Measurements from ENCODE around the gene SYNRG. TPM values are rescaled to one million over a fixed set of nuclear protein-coding genes. Genes with fewer than 3 reads are reported as not detected.
A peak's percentile ranks its signal among the peaks of the same experiment; 100 is the strongest.

The SYNRG gene
- total and polyA plus RNA-seq, 8 donors: 3.7 to 92.4 (median 27.8) TPM

GRCh38 chr17:37490022-37490587, 119.1 kb downstream of the SYNRG start:
- no peak for TF ChIP-seq POLR2A (IDR thresholded peaks at IDR 0.05)
- peak in 2 of 7 experiments; percentile 25 to 50 for TF ChIP-seq CTCF (IDR thresholded peaks at IDR 0.05)
- TF ChIP-seq EP300 (IDR thresholded peaks at IDR 0.05): no peak
- no peak for TF ChIP-seq POLR2AphosphoS5 (IDR thresholded peaks at IDR 0.05)
- intact Hi-C loops (cut with DNase I; ENCODE audit: low total_unique reads): no loop called here
- H3K27me3 ChIP-seq: peaks cover 0 to 4% (median 0%) of the 10 kb centered on the region in 3 donors
- no peaks in the 10 kb centered on the region for H3K9me3 ChIP-seq
- H3K4me1 ChIP-seq: peaks cover 21 to 46% (median 34%) of the 10 kb centered on the region in 4 donors
- H3K36me3 ChIP-seq: no peaks in the 10 kb centered on the region
- 0 to 2% (median 1%) methylated on average over 8 to 53 of the region's 56 CpGs for WGBS, 5 donors
- peak overlapping the region; percentile 74 to 94 (median 85) for H3K4me3 ChIP-seq
- DNase-seq: peak; percentile 63 to 87
- H3K27ac ChIP-seq: peak overlapping the region; percentile 72 to 93 (median 91)

- no peak for TF ChIP-seq CTCF (IDR thresholded peaks at IDR 0.05)
- peak in 2 of 3 donors; percentile 58 to 69 for TF ChIP-seq POLR2AphosphoS5 (IDR thresholded peaks at IDR 0.05)
- peaks cover 0 to 4% (median 0%) of the 10 kb centered on the region in 3 donors for H3K27me3 ChIP-seq
- WGBS, 5 donors: 0 to 1% (median 1%) methylated on average over 23 to 94 of the region's 100 CpGs
- no peaks in the 10 kb centered on the region for H3K36me3 ChIP-seq
- peak within 1 kb of the TSS; percentile 74 to 94 (median 85) for H3K4me3 ChIP-seq
- H3K4me1 ChIP-seq: peaks cover 21 to 46% (median 34%) of the 10 kb centered on the region in 4 donors
- peak within 1 kb of the TSS; percentile 87 to 93 (median 91) for H3K27ac ChIP-seq
- intact Hi-C loops (cut with DNase I; ENCODE audit: low total_unique reads): no loop called here
- no peaks in the 10 kb centered on the region for H3K9me3 ChIP-seq
- DNase-seq: peak; percentile 82 to 96
Measured at GRCh38 chr17:37489197-37490001, 119.8 kb downstream of the SYNRG start, which contains the start of gene DUSP14. DUSP14 (plus strand) TSS chr17:37489891; CDS start chr17:37512273, 22,382 bp downstream.

- peak; percentile 84 to 89 for DNase-seq
- Histone ChIP-seq H3K36me3 (no peaks in the 10 kb centered on the region), H3K4me3 (peak overlapping the region; percentile 74 to 94 (median 85)), H3K9me3 (no peaks in the 10 kb centered on the region), H3K27ac (peak overlapping the region; percentile 87 to 93 (median 91)), H3K27me3 (peaks cover 0 to 4% (median 0%) of the 10 kb centered on the region in 3 donors), H3K4me1 (peaks cover 21 to 40% (median 33%) of the 10 kb centered on the region in 4 donors)
- 1 to 2% (median 2%) methylated on average over 15 to 25 of the region's 25 CpGs for WGBS, 5 donors
- TF ChIP-seq POLR2AphosphoS5 (IDR thresholded peaks at IDR 0.05) (peak in 2 of 3 donors; percentile 66 to 85), CTCF (IDR thresholded peaks at IDR 0.05) (no peak)
- intact Hi-C loops (cut with DNase I; ENCODE audit: low total_unique reads): no loop called here
Measured at GRCh38 chr17:37488607-37489196, 120.5 kb downstream of the SYNRG start.

GRCh38 chr17:37488009-37488604, 121.1 kb downstream of the SYNRG start:
- peak in 2 of 3 donors; percentile 10 to 42 for TF ChIP-seq POLR2AphosphoS5 (IDR thresholded peaks at IDR 0.05)
- TF ChIP-seq CTCF (IDR thresholded peaks at IDR 0.05): no peak
- TF ChIP-seq EP300 (IDR thresholded peaks at IDR 0.05): no peak
- TF ChIP-seq POLR2A (IDR thresholded peaks at IDR 0.05): no peak
- intact Hi-C loops (cut with DNase I; ENCODE audit: low total_unique reads): no loop called here
- no peaks in the 10 kb centered on the region for H3K9me3 ChIP-seq
- peaks cover 0 to 4% (median 0%) of the 10 kb centered on the region in 3 donors for H3K27me3 ChIP-seq
- H3K27ac ChIP-seq: peak overlapping the region in 4 of 5 donors; percentile 89 to 93 (median 92)
- no peaks in the 10 kb centered on the region for H3K36me3 ChIP-seq
- peaks cover 21 to 43% (median 34%) of the 10 kb centered on the region in 4 donors for H3K4me1 ChIP-seq
- WGBS, 5 donors: 28 to 36% (median 31%) methylated on average over 7 of the region's 7 CpGs
- DNase-seq: peak in 1 of 2 donors; percentile 84
- peak overlapping the region in 3 of 4 donors; percentile 74 to 94 (median 85) for H3K4me3 ChIP-seq

All from stomach (tissue), 9 donors.